Measurements from ENCODE around the gene MCM3.

The MCM3 gene

GRCh38 chr6:52312461-52312860 lies 27.9 kb upstream of the MCM3 start:
- no peak for TF ChIP-seq CTCF (IDR thresholded peaks at IDR 0.05; ENCODE audit: insufficient read depth, low read depth, low read length, missing control alignments)
- H3K4me3 ChIP-seq (ENCODE audit: low read depth, low read length): no peak overlapping the region
- DNase-seq (ENCODE audit: low read depth): no peak

GRCh38 chr6:52310932-52311331 lies 26.4 kb upstream of the MCM3 start:
- TF ChIP-seq CTCF (IDR thresholded peaks at IDR 0.05; ENCODE audit: insufficient read depth, low read depth, low read length, missing control alignments): no peak
- DNase-seq (ENCODE audit: low read depth): no peak
- no peak overlapping the region for H3K4me3 ChIP-seq (ENCODE audit: low read depth, low read length)

DNA sequence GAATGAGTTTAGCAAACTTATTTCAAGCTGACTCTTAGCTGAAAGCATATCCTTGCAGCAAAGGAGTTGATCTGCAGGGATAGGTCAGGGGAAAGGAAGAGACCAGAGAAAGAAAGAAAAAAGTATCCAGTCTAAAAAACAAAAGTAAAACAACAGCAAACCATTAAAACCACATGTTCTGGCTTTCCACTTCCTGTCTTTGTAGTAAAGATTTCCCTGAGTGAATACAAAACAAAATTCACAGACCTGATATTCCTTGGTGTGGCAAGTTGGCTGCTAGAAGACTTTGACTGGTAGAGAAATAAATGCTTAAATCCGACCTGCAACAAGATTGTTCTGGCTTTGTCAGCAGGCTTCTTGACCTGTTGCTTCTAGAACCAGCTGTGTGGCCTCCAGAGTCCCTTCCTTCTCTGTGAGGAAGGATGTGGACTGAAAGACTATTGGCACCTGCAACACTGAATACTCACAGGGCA lies 23.4 kb upstream of the MCM3 start:
- DNase-seq (ENCODE audit: low read depth): peak; percentile 54
- H3K4me3 ChIP-seq (ENCODE audit: low read depth, low read length): no peak overlapping the region
- no peak for TF ChIP-seq CTCF (IDR thresholded peaks at IDR 0.05; ENCODE audit: insufficient read depth, low read depth, low read length, missing control alignments)

DNA sequence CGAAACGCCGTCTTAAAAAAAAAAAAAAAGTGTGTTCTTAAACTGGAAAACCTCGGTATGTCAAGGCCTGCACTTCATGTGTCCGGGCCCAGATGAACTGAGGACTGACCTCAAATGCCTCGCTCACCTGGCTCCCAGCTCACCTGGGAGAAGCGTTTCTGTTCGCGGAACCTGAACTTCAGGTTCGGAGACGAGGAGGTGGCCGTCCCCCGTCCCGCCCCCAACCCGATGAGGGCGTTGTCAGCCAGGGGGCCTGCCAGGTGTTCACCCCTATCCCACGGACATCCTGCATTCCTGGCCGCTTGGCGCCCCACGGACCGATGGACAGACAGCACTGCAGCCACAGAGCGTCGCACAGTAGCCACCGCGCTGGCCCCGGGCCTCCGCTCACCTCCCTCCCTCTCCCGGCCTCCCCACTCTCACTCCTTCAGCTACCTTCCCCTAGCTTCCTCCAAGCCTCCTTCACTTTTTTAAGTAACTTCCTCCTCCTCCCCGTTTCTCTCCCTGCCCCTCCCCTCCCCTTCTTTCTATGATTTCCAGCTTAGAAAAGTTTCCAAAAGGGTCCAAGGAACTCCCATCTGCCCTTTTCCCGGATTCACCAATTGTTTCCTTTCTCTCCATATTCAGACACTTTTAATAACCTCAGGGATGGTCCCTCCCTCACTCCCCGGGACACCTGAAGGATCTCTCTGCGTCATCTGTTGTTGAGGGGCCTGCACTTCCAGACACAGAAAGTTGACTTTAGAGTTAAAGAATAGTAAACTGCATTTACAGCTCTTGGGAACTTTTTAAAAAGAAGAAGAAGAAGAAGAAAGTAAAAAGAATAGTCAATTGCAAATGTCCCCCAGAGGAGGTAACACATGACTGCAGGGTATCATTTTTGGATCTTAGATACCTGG lies 22.7 kb upstream of the MCM3 start:
- DNase-seq (ENCODE audit: low read depth): no peak
- TF ChIP-seq CTCF (IDR thresholded peaks at IDR 0.05; ENCODE audit: insufficient read depth, low read depth, low read length, missing control alignments): no peak
- no peak overlapping the region for H3K4me3 ChIP-seq (ENCODE audit: low read depth, low read length)

DNA sequence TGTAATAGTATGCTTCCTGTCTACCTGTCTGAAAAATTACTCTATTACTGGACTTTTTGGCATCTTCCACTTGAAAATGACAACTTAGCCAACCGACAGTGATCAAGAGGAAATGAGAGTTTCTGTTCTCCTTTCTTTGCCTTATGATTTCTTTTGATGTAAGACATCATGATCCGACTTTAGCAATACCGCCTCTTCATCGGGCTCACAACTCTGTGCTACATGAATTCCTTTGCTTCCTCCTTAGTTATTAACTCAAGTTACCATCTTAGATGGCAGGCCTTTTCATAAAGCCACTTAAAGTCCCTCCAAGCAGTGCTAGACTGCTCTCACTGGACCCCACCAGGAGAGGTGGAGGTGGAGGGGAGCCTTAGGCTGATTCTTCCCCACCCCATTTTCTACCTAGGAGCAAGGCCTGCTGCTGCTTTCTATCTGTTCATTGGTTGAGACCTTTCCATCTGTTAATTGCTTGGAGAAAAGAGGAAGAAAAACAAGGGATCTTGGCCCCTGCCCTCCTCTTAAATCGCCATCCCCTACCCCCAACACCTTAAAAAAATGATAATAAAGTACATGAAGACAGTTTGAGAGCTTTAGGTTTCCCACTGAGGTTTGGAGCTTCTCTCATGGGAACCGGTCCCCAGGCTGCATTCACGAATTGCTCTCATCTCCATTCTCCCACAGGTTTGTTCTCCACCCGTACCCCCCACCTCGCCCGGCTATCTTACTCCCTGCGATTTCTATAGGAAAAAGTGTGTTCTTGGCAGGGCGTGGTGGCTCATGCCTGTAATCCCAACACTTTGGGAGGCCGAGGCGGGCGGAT lies 21.6 kb upstream of the MCM3 start:
- H3K4me3 ChIP-seq (ENCODE audit: low read depth, low read length): no peak overlapping the region
- peak; percentile 83 for DNase-seq (ENCODE audit: low read depth)
- TF ChIP-seq CTCF (IDR thresholded peaks at IDR 0.05; ENCODE audit: insufficient read depth, low read depth, low read length, missing control alignments): no peak

DNA sequence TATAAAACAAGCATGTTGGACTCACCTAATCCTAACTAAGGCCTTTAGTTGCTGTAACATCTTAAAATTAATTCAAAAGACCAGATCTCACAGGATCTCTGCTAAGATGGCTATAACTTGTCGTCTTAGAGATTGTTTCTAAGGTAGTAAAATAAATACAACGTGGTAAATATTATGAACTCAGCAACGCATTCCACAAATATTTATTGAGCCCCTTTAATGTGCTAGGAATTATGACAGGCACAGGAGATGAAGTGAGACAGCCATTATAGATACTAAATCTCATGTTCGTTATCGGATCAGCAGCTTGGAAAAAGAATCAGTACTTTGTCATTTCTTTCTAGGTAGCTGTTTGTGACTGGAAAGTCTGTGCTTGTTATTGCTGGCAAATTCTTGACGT lies 20.9 kb upstream of the MCM3 start:
- no peak for DNase-seq (ENCODE audit: low read depth)
- no peak for TF ChIP-seq CTCF (IDR thresholded peaks at IDR 0.05; ENCODE audit: insufficient read depth, low read depth, low read length, missing control alignments)
- H3K4me3 ChIP-seq (ENCODE audit: low read depth, low read length): peak overlapping the region; percentile 24; the same call in 1 of the 2 replicates

Measured in GM12865 (cell line).